Measurements from ENCODE around the gene ZNF497. TPM values are rescaled to one million over a fixed set of nuclear protein-coding genes. Genes with fewer than 3 reads are reported as not detected.

Gene ZNF497
- total RNA-seq, 1 experiment from 2014 or later = 1.7 TPM

- Mint-ChIP-seq H3K27me3 (ENCODE audit: low read depth) (no peaks in the 10 kb centered on the region), H3K4me1 (peaks cover 6% of the 10 kb centered on the region; the same call in 1 of the 2 replicates), H3K36me3 (no peaks in the 10 kb centered on the region), H3K4me3 (peak overlapping the region; percentile 94), H3K9me3 (no peaks in the 10 kb centered on the region), H3K27ac (peak overlapping the region; percentile 96)
- ChIA-PET POLR2A (interaction anchor here (0.9 to 2.9 kb wide), 6 partner anchors 11 to 89 kb away, joined by 3 to 25 read pairs (median 6); partner anchors contain the start of genes ZNF324B and ZSCAN22), CTCF (interaction anchor here (1.0 to 3.0 kb wide), 10 partner anchors 9 to 158 kb away, joined by 3 to 22 read pairs (median 5); partner anchors contain the start of genes ZBTB45 and ZSCAN22)
- ATAC-seq = peak; percentile 9
- TF ChIP-seq AFF4 (CRISPR knock-in tag; IDR thresholded peaks at IDR 0.05; ENCODE audit: borderline replicate concordance) (0 out of 2 replicates have a peak, but pooled peaks have one; percentile 39), ATF2 (CRISPR knock-in tag; IDR thresholded peaks at IDR 0.05; ENCODE audit: borderline replicate concordance, low read depth) (no peak), ZBTB21 (CRISPR knock-in tag; IDR thresholded peaks at IDR 0.05; ENCODE audit: borderline replicate concordance) (peak; percentile 11; the same call in 1 of the 2 replicates), NFE2L1 (CRISPR knock-in tag; IDR thresholded peaks at IDR 0.05) (peak; percentile 10; the same call in 1 of the 2 replicates), KAT7 (CRISPR knock-in tag; IDR thresholded peaks at IDR 0.05; ENCODE audit: borderline replicate concordance) (0 out of 2 replicates have a peak, but pooled peaks have one; percentile 46), JAZF1 (CRISPR knock-in tag; IDR thresholded peaks at IDR 0.05) (no peak), ETV6 (CRISPR knock-in tag; IDR thresholded peaks at IDR 0.05) (peak; percentile 15; the same call in 1 of the 2 replicates), FOXP4 (CRISPR knock-in tag; IDR thresholded peaks at IDR 0.05) (peak; percentile 39; the same call in 1 of the 2 replicates), CBFB (CRISPR knock-in tag; IDR thresholded peaks at IDR 0.05; ENCODE audit: low read depth) (no peak)
- no peak for DNase-seq (ENCODE audit: low spot score)
These were observed 665 bp downstream of the ZNF497 start for GRCh38 chr19:58361900-58362271.

- H3K27ac Mint-ChIP-seq = peak overlapping the region; percentile 60; the same call in 1 of the 2 replicates
- no peak overlapping the region for H3K4me3 Mint-ChIP-seq
- no peaks in the 10 kb centered on the region for H3K9me3 Mint-ChIP-seq
- peaks cover 8% of the 10 kb centered on the region for H3K27me3 Mint-ChIP-seq (ENCODE audit: low read depth)
- POLR2A ChIA-PET = no interaction called here
- no peaks in the 10 kb centered on the region for H3K36me3 Mint-ChIP-seq
- DNase-seq (ENCODE audit: low spot score) (no peak), ATAC-seq (no peak)
- H3K4me1 Mint-ChIP-seq = peaks cover 6% of the 10 kb centered on the region; the same call in 1 of the 2 replicates
- CTCF ChIA-PET = interaction anchor here (0.9 kb wide), 1 partner anchor 17 kb away, joined by 3 read pairs; no protein-coding TSS in a partner anchor
- TF ChIP-seq ZNF512 (CRISPR knock-in tag; IDR thresholded peaks at IDR 0.05; ENCODE audit: borderline replicate concordance) = no peak
- TF ChIP-seq NR3C1 (CRISPR knock-in tag; conservative IDR thresholded peaks at IDR 0.05; ENCODE audit: low read depth) = no peak
- no peak for TF ChIP-seq SMAD3 (CRISPR knock-in tag; IDR thresholded peaks at IDR 0.05; ENCODE audit: borderline replicate concordance)
- TF ChIP-seq USF2 (CRISPR knock-in tag; IDR thresholded peaks at IDR 0.05) = no peak
- no peak for TF ChIP-seq ERG (CRISPR knock-in tag; IDR thresholded peaks at IDR 0.05)
- TF ChIP-seq ZSCAN18 (CRISPR knock-in tag; IDR thresholded peaks at IDR 0.05) = no peak
- TF ChIP-seq GTF2I (CRISPR knock-in tag; conservative IDR thresholded peaks at IDR 0.05) = no peak
- no peak for TF ChIP-seq FOXP1 (CRISPR knock-in tag; IDR thresholded peaks at IDR 0.05; ENCODE audit: borderline replicate concordance)
- no peak for TF ChIP-seq CDX4 (CRISPR knock-in tag; IDR thresholded peaks at IDR 0.05; ENCODE audit: borderline replicate concordance)
These were observed 4.9 kb downstream of the ZNF497 start for GRCh38 chr19:58357481-58358145.
